Stomach (tissue), 4 donors: ENCODE results near the gene DGLUCY.

ENCODE experiments used
- CTCF ChIP-seq, 7 experiments: fragments of 450-650 bp in 4 of 7; fragments of 200-600 bp in 3 of 7; sonication (generic) in 3 of 7; IDR thresholded peaks; one replicate each; pipeline ENCODE4 v1.5.1; 2016 to 2019; ENCODE audit warnings: antibody characterized with exemption in 7 of 7, control low read depth in 2 of 7, mild to moderate bottlenecking in 1 of 7
- POLR2A ChIP-seq, 4 donors: fragments of 450-650 bp; IDR thresholded peaks; one replicate each; pipeline ENCODE4 v1.6.1; 2016; ENCODE audit warnings: antibody characterized with exemption in 4 of 4, control low read depth in 2 of 4, mild to moderate bottlenecking in 1 of 4, moderate library complexity in 1 of 4
- POLR2AphosphoS5 ChIP-seq, 3 donors: sonication (generic); formaldehyde crosslinking; IDR thresholded peaks; one replicate each; pipeline ENCODE4 v1.6.1; 2016; ENCODE audit warnings: antibody characterized with exemption in 3 of 3

- TF ChIP-seq POLR2A (IDR thresholded peaks at IDR 0.05) (no peak), CTCF (IDR thresholded peaks at IDR 0.05) (no peak), POLR2AphosphoS5 (IDR thresholded peaks at IDR 0.05) (no peak)
Observed at GRCh38 chr14:91098591-91098990, 15.3 kb upstream of the DGLUCY start.
